ENCODE data around the gene SMOC1.
"Not testable (repeated sequence)": the region's sequence is repeated elsewhere in the genome, so short reads cannot be mapped to it uniquely, and the experiment has no call there.

Gene SMOC1

GRCh38 chr14:69901113-69901951 lies 22.1 kb downstream of the SMOC1 start:
- no peak for DNase-seq (ENCODE audit: low read depth)

- not testable (repeated sequence) for DNase-seq (ENCODE audit: low read depth)
These were observed 23.8 kb downstream of the SMOC1 start for GRCh38 chr14:69903046-69903445.

- DNase-seq (ENCODE audit: low read depth), result no peak
These were observed 25.0 kb downstream of the SMOC1 start for GRCh38 chr14:69904246-69904645.

DNA sequence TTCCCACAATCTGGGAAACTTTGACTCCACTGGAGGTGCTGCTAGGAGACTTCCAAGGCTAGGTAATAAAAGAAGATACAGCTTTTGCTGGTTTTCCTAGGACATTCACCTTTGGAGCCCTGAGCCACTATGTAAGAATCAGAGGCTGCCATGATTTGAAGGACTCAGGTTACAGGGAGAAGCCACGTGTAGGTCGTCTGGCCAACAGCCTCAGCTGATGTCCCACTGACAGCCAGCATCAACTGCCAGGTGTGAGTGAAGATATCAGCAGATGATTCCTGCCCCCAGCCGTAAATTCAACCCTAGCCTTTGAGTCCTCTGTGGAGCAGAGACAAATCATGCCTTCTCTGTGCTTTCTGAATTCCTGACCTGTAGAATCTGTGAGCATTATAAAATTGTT lies 27.0 kb downstream of the SMOC1 start:
- DNase-seq (ENCODE audit: low read depth), result no peak

DNA sequence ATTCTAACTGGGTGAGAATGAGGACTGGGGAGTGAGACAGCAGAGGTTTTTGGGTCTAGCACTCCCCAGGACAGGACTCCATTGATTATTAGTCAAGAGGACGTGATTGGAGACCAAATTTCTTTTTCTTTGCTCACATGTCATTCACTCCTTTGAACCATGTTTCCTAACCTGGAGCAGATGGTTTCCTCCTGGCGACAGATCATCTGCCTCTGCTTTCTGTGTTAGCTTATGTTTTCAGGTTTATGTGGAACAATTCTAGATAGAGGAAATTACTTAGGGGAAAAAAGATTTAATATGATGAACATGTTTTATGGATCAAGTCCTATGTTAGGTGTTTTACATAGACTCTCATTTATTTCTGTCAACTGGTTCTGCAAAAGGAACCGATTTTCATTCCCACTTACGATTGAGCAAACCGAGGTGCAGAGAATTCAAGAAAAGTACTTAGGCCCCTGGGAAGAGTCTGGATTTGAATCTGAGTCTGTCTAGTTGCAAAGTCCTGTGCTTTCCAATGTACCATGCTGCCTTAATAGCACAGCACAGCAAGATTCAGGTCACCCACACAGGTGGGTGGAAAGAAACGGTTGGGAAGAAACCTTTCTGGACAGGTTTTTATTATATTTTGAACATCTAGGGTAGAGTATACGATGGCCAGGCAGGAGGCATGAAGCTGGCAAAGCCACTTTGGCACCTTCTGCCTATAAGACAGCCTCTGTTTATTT lies 30.8 kb downstream of the SMOC1 start:
- DNase-seq (ENCODE audit: low read depth), result no peak

- DNase-seq (ENCODE audit: low read depth), result no peak
These were observed 31.7 kb downstream of the SMOC1 start for GRCh38 chr14:69910871-69911270.

GRCh38 chr14:69913686-69914085 lies 34.5 kb downstream of the SMOC1 start:
- DNase-seq (ENCODE audit: low read depth), result no peak

DNA sequence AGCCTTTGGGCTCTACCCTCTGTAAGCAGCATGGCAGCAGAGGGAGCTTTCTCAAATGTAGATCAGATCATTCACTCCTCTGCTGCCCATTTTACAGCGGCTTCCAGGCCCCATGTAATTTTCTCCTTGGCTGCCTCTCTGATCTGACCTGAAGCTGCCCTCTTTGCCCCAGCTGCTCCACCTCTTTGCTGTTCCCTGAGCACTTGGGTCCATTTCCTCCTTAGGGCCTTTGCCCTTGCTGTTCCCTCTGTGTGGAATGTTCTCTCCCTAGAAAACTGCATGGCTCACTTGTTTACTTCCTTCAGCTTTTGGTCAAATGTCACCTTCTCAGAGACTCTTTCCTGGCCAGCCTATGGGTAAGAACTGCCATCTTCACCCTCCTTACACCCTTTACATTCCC lies 37.2 kb downstream of the SMOC1 start:
- DNase-seq (ENCODE audit: low read depth), result no peak

GRCh38 chr14:69917287-69917686 lies 38.1 kb downstream of the SMOC1 start:
- no peak for DNase-seq (ENCODE audit: low read depth)

DNA sequence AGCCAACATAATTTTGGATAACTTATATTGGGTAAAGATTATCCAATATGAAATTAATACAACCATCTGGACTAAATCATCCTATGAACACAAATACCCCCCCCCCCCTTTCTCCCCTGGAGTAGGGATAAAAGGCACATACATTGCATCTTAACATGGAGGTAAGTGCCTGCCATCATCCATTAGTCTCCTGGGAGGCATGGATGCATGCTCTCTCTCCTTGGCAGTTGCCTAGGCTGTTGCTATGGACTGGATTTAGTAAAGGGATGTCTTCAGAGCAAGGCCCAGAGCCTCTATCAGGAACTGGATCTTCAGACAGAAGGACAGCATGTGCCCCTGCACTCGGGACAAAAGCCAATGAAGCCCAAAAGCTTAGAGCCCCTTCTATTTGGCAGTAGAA lies 40.6 kb downstream of the SMOC1 start:
- DNase-seq (ENCODE audit: low read depth), result no peak

- DNase-seq (ENCODE audit: low read depth), result no peak
These were observed 41.8 kb downstream of the SMOC1 start for GRCh38 chr14:69921052-69921451.

- DNase-seq (ENCODE audit: low read depth), result no peak
These were observed 43.0 kb downstream of the SMOC1 start for GRCh38 chr14:69922198-69922597.

GRCh38 chr14:69924201-69924600 lies 45.0 kb downstream of the SMOC1 start:
- no peak for DNase-seq (ENCODE audit: low read depth)

DNA sequence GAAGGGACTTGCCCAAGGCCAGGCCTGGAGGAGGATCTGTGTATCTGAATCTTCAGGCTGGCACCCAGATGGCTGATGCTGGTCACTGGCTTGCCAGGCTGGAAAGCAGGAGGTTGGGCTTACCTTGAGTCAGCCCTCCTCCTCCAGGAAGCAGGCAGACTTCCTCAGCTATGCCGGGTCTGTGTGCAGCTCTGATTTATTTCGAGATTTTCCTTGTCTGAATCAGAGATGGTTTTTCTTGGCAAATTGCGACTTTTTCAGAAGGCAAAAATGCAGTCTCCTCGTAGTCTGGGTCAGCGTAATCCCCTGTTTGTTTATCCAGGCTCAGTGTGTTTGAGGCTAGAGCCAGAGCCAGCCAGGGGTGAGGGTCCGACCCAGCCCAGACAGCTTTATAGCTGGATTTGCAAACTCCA lies 48.9 kb downstream of the SMOC1 start:
- no peak for DNase-seq (ENCODE audit: low read depth)

- no peak for DNase-seq (ENCODE audit: low read depth)
These were observed 51.7 kb downstream of the SMOC1 start for GRCh38 chr14:69930780-69931379.

- no peak for DNase-seq (ENCODE audit: low read depth)
These were observed 52.7 kb downstream of the SMOC1 start for GRCh38 chr14:69931960-69932359.

DNA sequence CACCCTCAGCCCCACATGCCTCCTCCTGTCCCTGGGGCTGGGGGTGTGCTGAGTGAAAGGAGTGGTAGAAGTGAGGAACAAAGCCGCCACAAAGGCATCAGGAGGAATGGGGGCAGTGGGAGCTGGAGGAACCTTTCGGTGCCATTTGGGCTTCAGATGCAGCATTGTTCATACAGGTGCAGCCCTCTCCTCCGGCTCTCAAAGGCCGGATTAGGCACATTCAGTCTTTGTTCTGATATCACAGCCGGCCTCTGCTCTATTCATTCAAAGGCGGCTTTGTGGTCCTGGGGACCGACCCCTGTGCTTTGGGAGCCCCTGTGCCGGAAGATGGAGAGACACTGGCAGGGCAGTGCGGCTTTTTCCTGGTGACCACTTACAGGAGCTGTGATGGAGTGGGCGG lies 53.2 kb downstream of the SMOC1 start:
- DNase-seq (ENCODE audit: low read depth), result no peak

DNA sequence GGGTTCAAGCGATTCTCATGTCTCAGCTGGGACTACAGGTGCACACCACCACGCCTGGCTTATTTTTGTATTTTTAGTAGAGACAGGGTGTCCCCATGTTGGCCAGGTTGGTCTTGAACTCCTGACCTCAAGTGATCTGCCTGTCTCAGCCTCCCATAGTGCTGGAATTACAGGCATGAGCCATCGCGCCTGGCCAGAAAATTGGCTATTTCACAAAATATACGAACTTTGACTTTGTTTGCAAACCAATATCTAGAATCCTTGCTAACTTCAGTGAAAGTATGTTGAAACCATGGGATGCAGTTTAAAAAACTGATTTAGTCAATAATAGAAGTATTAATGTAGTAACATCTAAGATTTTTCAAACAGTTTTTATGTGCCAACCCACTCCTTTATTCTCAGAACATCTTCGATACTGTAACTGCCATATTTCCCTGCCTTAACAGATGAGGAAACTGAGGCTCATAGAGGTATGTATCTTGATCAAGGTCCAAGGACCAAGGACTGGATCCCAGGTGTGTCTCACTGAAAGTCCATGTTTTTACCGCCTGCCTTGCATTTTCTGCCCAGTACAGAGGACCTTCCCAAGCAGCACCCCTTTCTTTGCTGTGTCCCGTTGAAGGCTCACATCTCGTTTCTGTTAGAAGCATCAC lies 54.5 kb downstream of the SMOC1 start:
- no peak for DNase-seq (ENCODE audit: low read depth)

DNA sequence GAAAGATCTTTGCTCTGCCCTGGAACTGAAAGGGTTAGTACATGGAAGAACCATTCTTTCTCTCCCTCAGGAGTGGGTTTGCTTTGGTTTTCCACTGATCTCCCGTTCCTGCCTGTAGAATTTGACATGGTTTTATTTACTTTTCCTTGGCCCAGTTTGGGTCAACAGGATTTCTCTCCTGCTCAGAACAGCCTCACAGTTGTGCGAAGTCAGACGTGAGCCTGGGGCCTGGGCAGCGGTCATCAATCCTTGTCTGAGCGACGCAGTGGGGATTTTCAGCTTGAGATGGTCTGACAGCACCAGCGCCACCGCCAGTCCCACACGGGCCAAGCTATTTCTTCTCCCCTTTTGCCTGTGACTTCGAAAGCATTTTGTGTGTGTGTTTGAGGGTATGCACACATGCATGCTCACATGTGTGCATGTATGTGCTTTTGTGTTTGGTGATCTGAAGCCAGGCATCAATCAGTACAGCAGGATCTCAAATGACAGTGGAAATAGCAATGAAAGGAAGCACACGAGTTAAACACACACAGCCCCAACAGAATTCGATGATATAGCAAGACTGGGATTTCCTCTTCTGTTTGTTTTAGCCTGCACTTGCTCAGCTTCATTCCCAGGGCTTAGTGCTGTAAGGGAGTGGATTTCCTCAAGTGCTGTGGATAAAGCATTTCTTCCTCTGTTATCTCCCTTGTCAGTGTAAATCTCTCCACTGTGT lies 58.3 kb downstream of the SMOC1 start:
- DNase-seq (ENCODE audit: low read depth), result no peak

DNA sequence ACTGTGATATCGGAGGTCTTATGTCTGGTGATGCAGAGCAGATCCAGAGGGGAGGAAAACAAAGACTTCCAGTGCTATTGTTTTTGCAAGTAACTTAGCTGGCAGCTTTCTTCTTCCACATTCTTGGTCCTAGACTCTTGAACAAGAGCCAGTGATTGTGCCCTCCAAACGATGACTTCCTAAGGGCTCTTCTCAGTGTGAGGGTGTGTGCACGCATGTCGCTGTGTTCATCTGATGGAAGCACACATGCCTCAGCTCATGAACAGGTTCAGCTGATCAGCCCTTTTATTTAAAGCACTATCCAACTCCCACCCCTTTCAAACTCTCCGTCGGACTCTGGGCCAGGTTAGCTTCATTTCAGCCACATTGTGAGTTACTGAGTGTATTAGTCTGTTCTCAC lies 59.5 kb downstream of the SMOC1 start:
- DNase-seq (ENCODE audit: low read depth), result no peak

DNA sequence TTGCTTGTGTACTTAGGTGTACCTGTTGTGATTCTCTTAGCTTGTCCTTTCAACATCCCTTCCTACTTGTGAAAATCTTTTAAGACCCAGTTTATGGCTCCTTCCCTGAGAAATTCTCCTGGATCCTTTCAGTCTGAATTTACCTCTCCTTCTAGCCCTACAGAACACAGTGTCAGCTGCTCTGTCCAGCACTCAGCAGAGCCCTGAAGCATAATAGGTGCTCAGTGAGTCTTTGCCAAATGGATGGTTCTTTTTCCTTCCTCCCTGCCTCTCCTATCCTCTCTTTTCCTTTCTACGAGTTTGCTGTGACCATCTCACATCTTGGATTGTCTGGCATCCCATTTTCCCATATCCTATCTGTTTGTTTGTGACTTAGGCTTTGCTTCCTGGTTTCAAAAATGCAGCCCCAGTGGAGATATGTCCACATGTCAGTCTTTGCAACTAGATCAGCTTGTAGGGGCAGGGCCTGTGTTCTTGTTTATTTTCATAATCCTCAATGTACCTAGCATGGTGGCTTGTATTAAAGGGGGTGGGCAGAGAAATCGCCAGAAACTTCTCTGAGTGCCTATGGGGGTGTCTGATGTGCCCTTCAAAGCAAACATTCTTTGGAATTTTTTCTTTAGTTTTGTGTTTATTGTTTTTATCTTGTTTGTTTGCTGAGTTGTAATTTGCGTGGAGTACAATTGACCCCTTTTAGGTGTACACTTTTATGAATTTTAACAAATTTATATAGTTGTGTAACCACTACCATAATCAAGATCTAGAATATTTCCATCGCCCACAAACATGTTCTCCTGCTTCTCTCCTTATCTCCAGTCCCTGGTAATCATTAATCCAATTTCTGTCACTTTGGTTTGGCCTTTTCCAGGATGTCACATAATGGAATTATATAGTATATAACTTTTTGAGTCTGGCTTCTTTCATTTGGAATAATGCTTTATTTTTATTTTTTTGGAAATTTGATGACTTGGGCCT lies 62.8 kb downstream of the SMOC1 start:
- DNase-seq (ENCODE audit: low read depth), result no peak
